OCI-LY3 (cell line): Measurements from ENCODE around the gene TSPAN31.

Experiments used
- H2AFZ ChIP-seq: fragments of 200-600, 300-600 bp; shearing (Covaris generic); 2 replicates; pipeline ENCODE4 v1.6.0; 2014; ENCODE audit warnings: antibody characterized with exemption, low read depth, low read length
- H3K27ac ChIP-seq: fragments of 200-600, 300-600 bp; sonication (generic); 2 replicates; pipeline ENCODE4 v1.5.1; 2014; ENCODE audit warnings: mild to moderate bottlenecking, low read length, moderate library complexity, mixed read lengths
- H3K27me3 ChIP-seq: fragments of 200-600, 300-600 bp; sonication (generic); 2 replicates; pipeline ENCODE4 v1.6.1; 2014; ENCODE audit warnings: low read depth, low read length, mixed read lengths
- H3K36me3 ChIP-seq: fragments of 200-600, 300-600 bp; sonication (generic); replicated peaks from 2 replicates; pipeline ENCODE3; 2014; ENCODE audit warnings: low read depth, low read length, mixed read lengths
- H3K4me1 ChIP-seq: fragments of 300-600, 200-600 bp; sonication (generic); 2 replicates; pipeline ENCODE4 v1.6.1; 2014; ENCODE audit warnings: low read length, mixed read lengths
- H3K4me2 ChIP-seq: fragments of 200-600, 300-600 bp; sonication (generic); 2 replicates; pipeline ENCODE4 v1.6.1; 2014; ENCODE audit warnings: low read length, mixed read lengths
- H3K4me3 ChIP-seq: fragments of 300-600, 200-600 bp; sonication (generic); 2 replicates; pipeline ENCODE4 v1.5.1; 2014; ENCODE audit warnings: antibody characterized with exemption, mild to moderate bottlenecking, low read length, moderate library complexity
- H3K79me2 ChIP-seq: fragments of 300-600, 200-600 bp; shearing (Covaris generic); 2 replicates; pipeline ENCODE4 v1.6.1; 2014; ENCODE audit warnings: mild to moderate bottlenecking, low read length, mixed read lengths
- H3K9ac ChIP-seq: fragments of 300-600, 200-600 bp; shearing (Covaris generic); 2 replicates; pipeline ENCODE4 v1.6.0; 2014; ENCODE audit warnings: mild to moderate bottlenecking, low read length, moderate library complexity
- H3K9me3 ChIP-seq: fragments of 200-600, 300-600 bp; shearing (Covaris generic); 2 replicates; pipeline ENCODE4 v1.6.1; 2014; ENCODE audit warnings: low read length, mixed read lengths; ENCODE audit not compliant: insufficient read depth
- H4K20me1 ChIP-seq: fragments of 200-600, 300-600 bp; sonication (generic); 2 replicates; pipeline ENCODE4 v1.6.1; 2016; ENCODE audit warnings: low read length, mixed read lengths; ENCODE audit not compliant: insufficient read depth
- CTCF ChIP-seq: fragments of 200-600, 300-600 bp; sonication (generic); IDR thresholded peaks from 2 replicates; pipeline ENCODE4 v1.5.1; 2014; ENCODE audit warnings: antibody characterized with exemption, low read length, low read depth
- EZH2phosphoT487 ChIP-seq: fragments of 200-600 bp; shearing (Covaris generic); IDR thresholded peaks from 2 replicates; pipeline ENCODE4 v1.6.1; 2018; ENCODE audit warnings: antibody characterized with exemption, mixed run types, low read depth

The TSPAN31 gene

GRCh38 chr12:57780284-57780897, 35.6 kb downstream of the TSPAN31 start:
- Histone ChIP-seq H3K36me3 (peaks cover 7% of the 10 kb centered on the region), H3K27me3 (no peaks in the 10 kb centered on the region), H3K79me2 (peaks cover 19% of the 10 kb centered on the region), H3K4me2 (no peak overlapping the region), H3K9me3 (no peaks in the 10 kb centered on the region), H4K20me1 (no peaks in the 10 kb centered on the region), H2AFZ (no peak overlapping the region), H3K4me3 (no peak overlapping the region), H3K27ac (no peak overlapping the region), H3K9ac (no peak overlapping the region), H3K4me1 (peaks cover 13% of the 10 kb centered on the region)
- TF ChIP-seq CTCF (no peak), EZH2phosphoT487 (no peak)

- H3K4me3 ChIP-seq, result no peak overlapping the region
- no peak overlapping the region for H3K27ac ChIP-seq
These were observed 36.4 kb downstream of the TSPAN31 start for GRCh38 chr12:57781244-57781643.

GRCh38 chr12:57781801-57782200, 37.0 kb downstream of the TSPAN31 start:
- Histone ChIP-seq H4K20me1 (no peaks in the 10 kb centered on the region), H3K27me3 (no peaks in the 10 kb centered on the region), H3K9me3 (no peaks in the 10 kb centered on the region), H3K79me2 (peaks cover 19% of the 10 kb centered on the region), H3K4me1 (peaks cover 13% of the 10 kb centered on the region), H3K4me3 (no peak overlapping the region), H2AFZ (no peak overlapping the region), H3K27ac (no peak overlapping the region), H3K9ac (no peak overlapping the region), H3K4me2 (peak overlapping the region; percentile 83), H3K36me3 (peaks cover 20% of the 10 kb centered on the region)
- TF ChIP-seq CTCF (no peak), EZH2phosphoT487 (no peak)

More at GRCh38 chr12:57781244-57781643, 36.4 kb downstream of the TSPAN31 start:
- Histone ChIP-seq H3K4me1 (peaks cover 13% of the 10 kb centered on the region), H3K9me3 (no peaks in the 10 kb centered on the region), H3K9ac (no peak overlapping the region), H2AFZ (no peak overlapping the region), H3K27me3 (no peaks in the 10 kb centered on the region), H4K20me1 (no peaks in the 10 kb centered on the region), H3K36me3 (peaks cover 15% of the 10 kb centered on the region), H3K79me2 (peaks cover 19% of the 10 kb centered on the region), H3K4me2 (no peak overlapping the region)
- TF ChIP-seq EZH2phosphoT487 (no peak), CTCF (no peak)

GRCh38 chr12:57782243-57782607, 37.4 kb downstream of the TSPAN31 start:
- TF ChIP-seq EZH2phosphoT487, result no peak
- TF ChIP-seq CTCF, result no peak
- H3K27ac ChIP-seq, result no peak overlapping the region
- peak overlapping the region; percentile 89 for H3K4me3 ChIP-seq

More at GRCh38 chr12:57782243-57782607, 37.4 kb downstream of the TSPAN31 start:
- Histone ChIP-seq H3K27me3 (no peaks in the 10 kb centered on the region), H4K20me1 (no peaks in the 10 kb centered on the region), H3K9me3 (no peaks in the 10 kb centered on the region), H3K79me2 (peaks cover 19% of the 10 kb centered on the region), H3K4me1 (peaks cover 13% of the 10 kb centered on the region), H2AFZ (peak overlapping the region; percentile 89), H3K4me2 (peak overlapping the region; percentile 83), H3K36me3 (peaks cover 25% of the 10 kb centered on the region), H3K9ac (peak overlapping the region; percentile 39)
